DMS53 (cell line): ENCODE measurements around the gene ANKS1B.

ENCODE experiments used
- DNase-seq: peaks from one replicate; lab custom pipeline; 2025; lab: John Stamatoyannopoulos, UW

Gene ANKS1B

GRCh38 chr12:98816720-98817119 is 1168.0 kb downstream of the ANKS1B start:
- DNase-seq: no peak

- peak; percentile 36 for DNase-seq
Observed at GRCh38 chr12:98814254-98814653, 1170.5 kb downstream of the ANKS1B start.

- no peak for DNase-seq
Observed at GRCh38 chr12:98812225-98812624, 1172.5 kb downstream of the ANKS1B start.

GRCh38 chr12:98808243-98808875 is 1176.4 kb downstream of the ANKS1B start:
- no peak for DNase-seq

GRCh38 chr12:98807187-98807586 is 1177.5 kb downstream of the ANKS1B start:
- DNase-seq: no peak

GRCh38 chr12:98803468-98804209 is 1181.1 kb downstream of the ANKS1B start:
- DNase-seq: peak; percentile 24

- DNase-seq: no peak
Observed at GRCh38 chr12:98799822-98800221, 1184.9 kb downstream of the ANKS1B start.

- DNase-seq: peak; percentile 18
Observed at GRCh38 chr12:98799146-98799810, 1185.5 kb downstream of the ANKS1B start.

- no peak for DNase-seq
Observed at GRCh38 chr12:98797200-98797599, 1187.5 kb downstream of the ANKS1B start.

GRCh38 chr12:98796745-98797144 is 1188.0 kb downstream of the ANKS1B start:
- DNase-seq: no peak

- DNase-seq: no peak
Observed at GRCh38 chr12:98793121-98793520, 1191.6 kb downstream of the ANKS1B start.

- no peak for DNase-seq
Observed at GRCh38 chr12:98791406-98791805, 1193.3 kb downstream of the ANKS1B start.

- DNase-seq: no peak
Observed at GRCh38 chr12:98788396-98788795, 1196.3 kb downstream of the ANKS1B start.

GRCh38 chr12:98786653-98787052 is 1198.1 kb downstream of the ANKS1B start:
- no peak for DNase-seq

- DNase-seq: no peak
Observed at GRCh38 chr12:98783420-98783819, 1201.3 kb downstream of the ANKS1B start.

GRCh38 chr12:98780261-98780660 is 1204.5 kb downstream of the ANKS1B start:
- no peak for DNase-seq

GRCh38 chr12:98772818-98773217 is 1211.9 kb downstream of the ANKS1B start:
- no peak for DNase-seq

GRCh38 chr12:98771811-98772752 is 1212.7 kb downstream of the ANKS1B start:
- no peak for DNase-seq

GRCh38 chr12:98770230-98770629 is 1214.5 kb downstream of the ANKS1B start:
- peak; percentile 52 for DNase-seq

- no peak for DNase-seq
Observed at GRCh38 chr12:98769068-98769467, 1215.7 kb downstream of the ANKS1B start.

- DNase-seq: no peak
Observed at GRCh38 chr12:98767248-98767647, 1217.5 kb downstream of the ANKS1B start.

- no peak for DNase-seq
Observed at GRCh38 chr12:98763656-98764055, 1221.1 kb downstream of the ANKS1B start.
